Measurements from ENCODE around the gene NT5M. TPM values are rescaled to one million over a fixed set of nuclear protein-coding genes. Genes with fewer than 3 reads are reported as not detected.

Gene NT5M
- total RNA-seq, 1 donor from 2014 or later = 4.6 TPM

DNA sequence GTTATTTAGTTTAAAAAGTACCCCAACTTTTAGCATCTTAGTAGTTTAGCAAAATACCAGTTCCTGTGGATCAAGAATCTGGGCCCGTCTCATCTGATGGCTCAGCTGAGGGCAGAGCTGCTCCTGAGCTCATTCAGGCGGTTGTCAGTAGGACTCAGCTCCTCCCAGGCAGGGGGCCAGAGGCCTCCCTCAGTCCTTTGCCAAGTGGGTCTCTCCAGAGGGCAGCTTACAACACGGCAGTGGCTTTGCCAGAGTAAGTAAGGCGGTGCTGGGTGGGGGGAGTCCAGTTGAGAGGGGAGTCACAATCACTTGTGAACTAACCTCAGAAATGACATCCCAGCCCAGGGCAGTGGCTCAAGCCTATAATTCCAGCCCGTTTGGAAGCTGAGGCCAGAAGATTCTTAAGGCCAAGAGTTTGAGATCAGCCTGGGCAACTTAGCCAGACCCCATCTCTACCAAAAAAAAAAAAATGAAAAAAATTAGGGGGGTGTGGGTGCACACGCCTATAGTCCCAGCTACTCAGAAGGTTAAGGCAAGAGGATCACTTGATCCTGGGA lies 92.2 kb downstream of the NT5M start:
- TF ChIP-seq, protein P1, sequence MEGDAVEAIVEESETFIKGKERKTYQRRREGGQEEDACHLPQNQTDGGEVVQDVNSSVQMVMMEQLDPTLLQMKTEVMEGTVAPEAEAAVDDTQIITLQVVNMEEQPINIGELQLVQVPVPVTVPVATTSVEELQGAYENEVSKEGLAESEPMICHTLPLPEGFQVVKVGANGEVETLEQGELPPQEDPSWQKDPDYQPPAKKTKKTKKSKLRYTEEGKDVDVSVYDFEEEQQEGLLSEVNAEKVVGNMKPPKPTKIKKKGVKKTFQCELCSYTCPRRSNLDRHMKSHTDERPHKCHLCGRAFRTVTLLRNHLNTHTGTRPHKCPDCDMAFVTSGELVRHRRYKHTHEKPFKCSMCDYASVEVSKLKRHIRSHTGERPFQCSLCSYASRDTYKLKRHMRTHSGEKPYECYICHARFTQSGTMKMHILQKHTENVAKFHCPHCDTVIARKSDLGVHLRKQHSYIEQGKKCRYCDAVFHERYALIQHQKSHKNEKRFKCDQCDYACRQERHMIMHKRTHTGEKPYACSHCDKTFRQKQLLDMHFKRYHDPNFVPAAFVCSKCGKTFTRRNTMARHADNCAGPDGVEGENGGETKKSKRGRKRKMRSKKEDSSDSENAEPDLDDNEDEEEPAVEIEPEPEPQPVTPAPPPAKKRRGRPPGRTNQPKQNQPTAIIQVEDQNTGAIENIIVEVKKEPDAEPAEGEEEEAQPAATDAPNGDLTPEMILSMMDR (IDR thresholded peaks at IDR 0.05) = no peak
- intact Hi-C loops (cut with DNase I) = no loop called here

GRCh38 chr17:17395885-17396284 lies 92.7 kb downstream of the NT5M start:
- no peaks in the 10 kb centered on the region for H3K27me3 ChIP-seq
- TF ChIP-seq, protein P1 (IDR thresholded peaks at IDR 0.05) = no peak
- H3K9me3 ChIP-seq = no peaks in the 10 kb centered on the region
- no peak for DNase-seq (ENCODE audit: low spot score in 2 of 2)
- H3K36me3 ChIP-seq = no peaks in the 10 kb centered on the region
- intact Hi-C loops (cut with DNase I) = no loop called here
- no peaks in the 10 kb centered on the region for H3K4me1 ChIP-seq
- no peak overlapping the region for H3K27ac ChIP-seq
- H3K4me3 ChIP-seq = no peak overlapping the region

More for the DNA sequence above, 92.2 kb downstream of the NT5M start:
- Histone ChIP-seq H3K4me1 (no peaks in the 10 kb centered on the region), H3K27me3 (no peaks in the 10 kb centered on the region), H3K36me3 (no peaks in the 10 kb centered on the region), H3K27ac (no peak overlapping the region), H3K9me3 (no peaks in the 10 kb centered on the region), H3K4me3 (no peak overlapping the region)
- no peak for DNase-seq (ENCODE audit: low spot score in 2 of 2)

Other genes starting within 250 kb of the NT5M start
- 0.32 TPM for gene PLD6, start 97.0 kb upstream of the NT5M start, total RNA-seq
- 48.6 TPM for gene FLCN, start 66.2 kb upstream of the NT5M start, total RNA-seq
- 36.6 TPM for gene COPS3, start 22.1 kb upstream of the NT5M start, total RNA-seq
- gene MED9, start 173.6 kb downstream of the NT5M start, total RNA-seq = 16.9 TPM
- 293 TPM for gene RASD1, start 193.0 kb downstream of the NT5M start, total RNA-seq